A549 (cell line): ENCODE measurements around the gene CREB1.

Experiments
- CHD2 ChIP-seq: fragments of 150-350 bp; IDR thresholded peaks from 2 replicates; pipeline ENCODE4 v1.6.1; 2014; ENCODE audit warnings: low read length; ENCODE audit not compliant: partially characterized antibody
- CHD4 ChIP-seq: fragments of 200-600 bp; sonication (generic); IDR thresholded peaks from 2 replicates; pipeline ENCODE4 v1.6.1; 2016; ENCODE audit warnings: antibody characterized with exemption, mild to moderate bottlenecking, borderline replicate concordance
- CTCF ChIP-seq: fragments of >200 bp; sonication (Bioruptor Twin); formaldehyde crosslinking; IDR thresholded peaks from 3 replicates; pipeline ENCODE4 v1.5.1; 2016
- EP300 ChIP-seq, 2 experiments: fragments of >200 bp; sonication (Bioruptor Twin); formaldehyde crosslinking; IDR thresholded peaks; 2 replicates in 1 of 2; 3 replicates in 1 of 2; pipeline ENCODE4 v1.6.1; 2016 to 2017
- MAFK ChIP-seq: fragments of 450-650 bp; IDR thresholded peaks from 2 replicates; pipeline ENCODE4 v1.6.1; 2014; ENCODE audit not compliant: partially characterized antibody
- MAZ ChIP-seq: fragments of 150-350 bp; IDR thresholded peaks from 2 replicates; pipeline ENCODE4 v1.6.1; 2014; ENCODE audit warnings: antibody characterized with exemption, low read depth, low read length, borderline replicate concordance
- POLR2A ChIP-seq: IDR thresholded peaks from 2 replicates; pipeline ENCODE4 v1.6.1; 2012; ENCODE audit warnings: mild to moderate bottlenecking, low read length
- RAD21 ChIP-seq, 2 experiments: fragments of >200 bp in 1 of 2; sonication (Bioruptor Twin) in 1 of 2; formaldehyde crosslinking in 1 of 2; IDR thresholded peaks in 1 of 2; conservative IDR thresholded peaks in 1 of 2; 2 replicates in 1 of 2; 3 replicates in 1 of 2; pipeline ENCODE4 v1.6.1; 2012 to 2018; ENCODE audit warnings: inconsistent platforms in 1 of 2
- RCOR1 ChIP-seq: fragments of 150-350 bp; IDR thresholded peaks from 2 replicates; pipeline ENCODE4 v1.6.1; 2014; ENCODE audit warnings: antibody characterized with exemption, low read length, low read depth
- ZC3H11A ChIP-seq: fragments of 450-650 bp; IDR thresholded peaks from 2 replicates; pipeline ENCODE4 v1.6.1; 2014; ENCODE audit warnings: antibody characterized with exemption, mild to moderate bottlenecking
- TF ChIP-seq, protein P1 (sequence below): IDR thresholded peaks from 2 replicates; pipeline ENCODE4 v1.6.1; 2012

DNA sequence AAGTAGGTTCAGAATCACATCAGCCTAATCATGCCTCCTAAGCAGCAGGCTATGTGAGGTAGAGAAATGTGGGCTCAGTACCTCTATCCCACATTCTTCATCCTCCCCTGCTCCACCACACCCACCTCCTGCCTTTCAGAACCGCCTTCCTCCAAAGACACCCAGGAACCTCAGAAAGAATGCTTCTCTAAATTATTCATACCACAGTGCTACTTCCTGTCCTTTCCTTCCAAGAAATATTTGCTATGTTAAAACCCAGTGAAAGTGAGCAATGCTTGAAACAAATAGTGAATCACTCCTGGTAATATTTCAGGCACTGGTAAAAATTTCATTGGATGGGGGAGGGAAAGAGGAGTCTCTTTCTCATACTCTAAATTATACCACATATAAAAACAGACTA is 24.0 kb upstream of the CREB1 start:
- TF ChIP-seq CTCF (no peak), MAFK (no peak), POLR2A (no peak), MAZ (no peak), RCOR1 (no peak), CHD4 (no peak), EP300 (IDR thresholded peaks at IDR 0.05) (no peak), CHD2 (no peak), RAD21 (conservative IDR thresholded peaks at IDR 0.05 in 1 of 2, IDR thresholded peaks at IDR 0.05 in 1 of 2) (no peak), ZC3H11A (no peak)
- TF ChIP-seq, protein P1, sequence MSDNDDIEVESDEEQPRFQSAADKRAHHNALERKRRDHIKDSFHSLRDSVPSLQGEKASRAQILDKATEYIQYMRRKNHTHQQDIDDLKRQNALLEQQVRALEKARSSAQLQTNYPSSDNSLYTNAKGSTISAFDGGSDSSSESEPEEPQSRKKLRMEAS, result no peak
